AG10803 (cell line): ENCODE measurements around the gene CCL4.

Experiments used
- DNase-seq: peaks from one replicate; pipeline ENCODE4 v3.0.0; 2010; ENCODE audit warnings: low read depth
- H3K4me3 ChIP-seq: 2 replicates; pipeline ENCODE4 v1.5.1; 2011; ENCODE audit warnings: mild to moderate bottlenecking, low read length, control low read depth
- TF ChIP-seq, protein P1 (sequence below): conservative IDR thresholded peaks from 2 replicates; pipeline ENCODE4 v1.5.1; 2011; ENCODE audit warnings: mild to moderate bottlenecking, low read length, control low read depth, inconsistent platforms

Gene CCL4

DNA sequence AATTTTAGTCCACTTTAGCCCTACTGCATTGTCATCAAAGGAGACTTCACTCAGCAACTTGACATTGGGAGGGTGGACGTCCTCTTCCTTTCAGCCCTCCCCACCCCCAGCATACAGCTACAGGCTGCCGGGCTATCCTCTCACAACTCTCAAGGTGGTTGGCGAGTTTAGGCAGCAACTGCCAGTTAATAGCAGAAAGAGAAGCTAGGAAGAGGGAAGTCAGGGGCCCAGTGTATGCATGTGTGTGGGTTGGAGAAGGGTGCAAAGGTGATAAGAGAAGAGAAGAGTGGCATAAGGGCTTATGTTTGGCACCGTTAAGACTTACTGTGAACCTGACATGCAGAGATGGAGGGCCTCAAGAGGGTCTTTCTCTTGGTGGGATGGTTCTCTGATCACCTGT is 31.8 kb downstream of the CCL4 start:
- no peak overlapping the region for H3K4me3 ChIP-seq
- no peak for DNase-seq
- TF ChIP-seq, protein P1, sequence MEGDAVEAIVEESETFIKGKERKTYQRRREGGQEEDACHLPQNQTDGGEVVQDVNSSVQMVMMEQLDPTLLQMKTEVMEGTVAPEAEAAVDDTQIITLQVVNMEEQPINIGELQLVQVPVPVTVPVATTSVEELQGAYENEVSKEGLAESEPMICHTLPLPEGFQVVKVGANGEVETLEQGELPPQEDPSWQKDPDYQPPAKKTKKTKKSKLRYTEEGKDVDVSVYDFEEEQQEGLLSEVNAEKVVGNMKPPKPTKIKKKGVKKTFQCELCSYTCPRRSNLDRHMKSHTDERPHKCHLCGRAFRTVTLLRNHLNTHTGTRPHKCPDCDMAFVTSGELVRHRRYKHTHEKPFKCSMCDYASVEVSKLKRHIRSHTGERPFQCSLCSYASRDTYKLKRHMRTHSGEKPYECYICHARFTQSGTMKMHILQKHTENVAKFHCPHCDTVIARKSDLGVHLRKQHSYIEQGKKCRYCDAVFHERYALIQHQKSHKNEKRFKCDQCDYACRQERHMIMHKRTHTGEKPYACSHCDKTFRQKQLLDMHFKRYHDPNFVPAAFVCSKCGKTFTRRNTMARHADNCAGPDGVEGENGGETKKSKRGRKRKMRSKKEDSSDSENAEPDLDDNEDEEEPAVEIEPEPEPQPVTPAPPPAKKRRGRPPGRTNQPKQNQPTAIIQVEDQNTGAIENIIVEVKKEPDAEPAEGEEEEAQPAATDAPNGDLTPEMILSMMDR, result no peak

DNA sequence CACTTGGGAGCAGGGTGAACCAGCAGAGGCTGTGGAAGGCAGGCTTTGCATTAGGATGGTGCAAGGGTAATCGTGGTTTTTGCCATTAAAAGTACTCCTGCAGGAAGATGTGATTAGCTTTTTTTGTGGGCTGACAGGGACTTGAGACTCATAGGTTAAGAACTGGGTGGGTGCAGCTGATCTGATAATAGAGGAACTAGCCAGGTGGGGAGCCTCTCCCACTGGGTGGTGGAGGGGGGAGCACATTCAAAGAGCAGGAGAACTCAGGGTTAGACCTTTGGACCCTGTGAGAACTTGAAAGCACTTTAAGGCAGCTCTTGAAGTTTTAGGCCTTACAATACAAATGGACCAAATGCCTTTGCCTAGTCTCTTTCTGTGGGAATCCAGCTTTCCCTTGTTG is 32.4 kb downstream of the CCL4 start:
- H3K4me3 ChIP-seq, result no peak overlapping the region
- TF ChIP-seq, protein P1, result no peak
- DNase-seq, result no peak

DNA sequence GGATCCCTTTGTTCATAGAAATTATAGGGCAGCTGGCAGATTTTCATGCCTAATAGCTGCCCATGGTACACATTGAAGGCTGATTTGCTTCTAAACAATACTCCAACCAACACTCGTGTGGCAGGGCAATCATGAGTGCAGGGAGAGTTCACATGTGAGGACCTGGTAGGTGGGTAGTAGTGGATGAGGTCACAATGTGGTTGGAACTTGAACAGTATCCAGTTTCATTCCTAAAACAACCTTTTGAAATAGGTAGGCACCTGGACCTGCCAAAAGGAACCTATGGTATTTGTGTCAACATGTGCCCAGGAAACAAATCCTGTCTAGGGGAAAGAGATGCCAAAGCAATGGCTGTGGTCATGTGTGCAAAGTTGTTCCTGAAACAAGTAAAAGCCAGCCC is 32.8 kb downstream of the CCL4 start:
- H3K4me3 ChIP-seq, result no peak overlapping the region
- TF ChIP-seq, protein P1, result no peak
- DNase-seq, result no peak

- TF ChIP-seq, protein P1, result no peak
- no peak for DNase-seq
- no peak overlapping the region for H3K4me3 ChIP-seq
These were observed 38.6 kb downstream of the CCL4 start for GRCh38 chr17:36142235-36142634.

DNA sequence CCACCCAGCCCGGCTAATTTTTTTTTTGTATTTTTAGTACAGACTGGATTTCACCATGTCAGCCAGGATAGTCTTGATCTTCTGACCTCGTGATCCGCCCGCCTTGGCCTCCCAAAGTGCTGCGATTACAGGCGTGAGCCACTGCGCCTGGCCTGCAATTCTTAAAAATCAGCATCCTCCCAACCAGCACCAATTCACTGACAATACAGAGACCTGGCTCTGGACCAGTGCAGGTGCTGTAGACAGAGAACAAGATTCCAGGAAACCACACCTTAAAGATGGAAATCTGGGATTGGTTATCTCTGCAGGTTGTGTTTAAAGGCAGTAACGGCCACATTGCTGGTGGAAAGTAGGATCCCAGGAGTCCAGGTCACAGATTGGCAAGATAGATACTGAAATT is 39.2 kb downstream of the CCL4 start:
- TF ChIP-seq, protein P1, result no peak
- no peak for DNase-seq
- H3K4me3 ChIP-seq, result no peak overlapping the region

- DNase-seq, result no peak
- H3K4me3 ChIP-seq, result no peak overlapping the region
- TF ChIP-seq, protein P1, result no peak
These were observed 40.4 kb downstream of the CCL4 start for GRCh38 chr17:36144014-36144413.

DNA sequence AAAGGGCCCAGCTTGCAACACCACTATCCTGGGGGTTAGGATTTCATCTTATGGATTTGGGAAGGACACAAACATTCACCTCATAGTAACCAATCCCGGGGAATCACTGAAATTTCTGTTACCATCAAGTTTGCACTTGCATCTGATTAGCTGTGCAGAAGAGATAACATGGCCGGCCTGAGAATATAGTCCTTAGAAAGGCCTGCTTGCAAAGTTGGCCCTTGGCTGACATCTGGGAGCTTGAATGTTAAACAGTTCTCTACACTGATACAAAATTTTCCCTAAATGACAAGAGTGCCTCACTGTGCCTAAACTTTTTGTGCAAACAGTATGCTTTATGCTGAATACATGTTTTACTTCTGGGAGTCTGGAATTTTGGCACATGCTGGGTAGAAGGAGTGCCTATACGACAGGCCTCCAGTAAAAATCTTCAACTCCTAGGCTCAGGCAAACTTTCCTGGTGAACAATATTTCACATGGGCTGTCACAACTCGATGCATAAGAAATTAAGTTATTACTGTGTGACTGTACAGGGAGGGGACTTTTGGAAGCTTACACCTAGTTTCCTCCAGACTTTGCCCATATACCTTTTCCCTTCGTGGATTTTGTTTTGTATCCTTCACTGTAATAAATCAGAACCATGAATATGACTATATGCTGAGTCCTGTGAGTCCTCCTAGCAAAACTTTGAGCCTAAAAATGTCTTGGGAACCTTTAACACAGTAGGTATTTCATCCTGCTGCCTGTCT is 41.5 kb downstream of the CCL4 start:
- TF ChIP-seq, protein P1, result no peak
- H3K4me3 ChIP-seq, result no peak overlapping the region
- no peak for DNase-seq
